Measurements from ENCODE around the gene CHRM2. TPM values are rescaled to one million over a fixed set of nuclear protein-coding genes. Genes with fewer than 3 reads are reported as not detected.

Gene CHRM2
- total RNA-seq, 2 experiments from 2014 or later: not detected

DNA sequence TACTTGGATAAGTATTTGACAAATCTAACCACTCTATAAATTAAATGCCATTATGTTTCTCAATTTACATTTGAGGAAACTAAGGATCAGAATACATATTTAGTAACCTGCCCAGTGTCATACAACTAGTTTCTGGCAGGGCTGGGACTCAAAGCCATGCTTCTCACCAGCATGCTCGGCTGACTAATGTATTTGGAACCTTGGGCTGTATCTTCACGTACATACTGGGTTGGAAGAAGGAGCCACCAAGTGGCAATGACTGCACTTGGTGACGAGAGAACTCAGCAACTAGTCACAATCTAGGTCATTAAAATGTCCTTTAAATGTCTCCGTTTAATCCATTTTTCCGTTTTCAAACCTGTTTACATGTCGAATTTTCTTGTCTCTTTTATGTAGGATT lies 42.9 kb downstream of the CHRM2 start:
- CTCF ChIA-PET: no interaction called here
- no peak overlapping the region for H3K4me3 ChIP-seq (ENCODE audit: low read length)
- H3K36me3 ChIP-seq (ENCODE audit: insufficient read depth, low read length): no peaks in the 10 kb centered on the region
- no peaks in the 10 kb centered on the region for H3K9me3 ChIP-seq (ENCODE audit: control insufficient read depth in 1 of 2, insufficient read depth in 1 of 2, low read length in 2 of 2)
- H3K9me3 Mint-ChIP-seq: peaks cover 4% of the 10 kb centered on the region
- no peak for TF ChIP-seq CTCF (IDR thresholded peaks at IDR 0.05)
- intact Hi-C loops (cut with DNase I, micrococcal nuclease): no loop called here
- no peak overlapping the region for H3K27ac Mint-ChIP-seq
- no peaks in the 10 kb centered on the region for H3K27me3 ChIP-seq (ENCODE audit: control insufficient read depth in 1 of 2, insufficient read depth in 2 of 2, low read length in 2 of 2)
- no peaks in the 10 kb centered on the region for H3K4me1 ChIP-seq (ENCODE audit: insufficient read depth, low read length)
- no peaks in the 10 kb centered on the region for H3K27me3 Mint-ChIP-seq
- H3K4me1 Mint-ChIP-seq (ENCODE audit: low read depth): no peaks in the 10 kb centered on the region
- no peak overlapping the region for H3K27ac ChIP-seq (ENCODE audit: low read depth in 1 of 2, low read length in 2 of 2)
- H3K4me3 Mint-ChIP-seq: no peak overlapping the region
- no peaks in the 10 kb centered on the region for H3K36me3 Mint-ChIP-seq (ENCODE audit: low read depth)
- DNase-seq: no peak
- no peak for ATAC-seq (ENCODE audit: poor library complexity)
- POLR2A ChIA-PET: interaction anchor here (0.7 kb wide), 1 partner anchor 14 kb away, joined by 3 read pairs; no protein-coding TSS in a partner anchor

GRCh38 chr7:136912339-136912738 lies 43.9 kb downstream of the CHRM2 start:
- ATAC-seq (ENCODE audit: poor library complexity): no peak
- no peak overlapping the region for H3K27ac ChIP-seq (ENCODE audit: low read depth in 1 of 2, low read length in 2 of 2)

GRCh38 chr7:136914016-136914415 lies 45.6 kb downstream of the CHRM2 start:
- TF ChIP-seq CTCF (IDR thresholded peaks at IDR 0.05): no peak
- Mint-ChIP-seq H3K4me3 (no peak overlapping the region), H3K9me3 (peaks cover 2% of the 10 kb centered on the region), H3K27me3 (no peaks in the 10 kb centered on the region), H3K27ac (no peak overlapping the region), H3K4me1 (ENCODE audit: low read depth) (no peaks in the 10 kb centered on the region), H3K36me3 (ENCODE audit: low read depth) (no peaks in the 10 kb centered on the region)
- Histone ChIP-seq H3K36me3 (ENCODE audit: insufficient read depth, low read length) (no peaks in the 10 kb centered on the region), H3K27ac (ENCODE audit: low read depth in 1 of 2, low read length in 2 of 2) (no peak overlapping the region), H3K9me3 (ENCODE audit: control insufficient read depth in 1 of 2, insufficient read depth in 1 of 2, low read length in 2 of 2) (no peaks in the 10 kb centered on the region), H3K4me1 (ENCODE audit: insufficient read depth, low read length) (no peaks in the 10 kb centered on the region), H3K27me3 (ENCODE audit: control insufficient read depth in 1 of 2, insufficient read depth in 2 of 2, low read length in 2 of 2) (no peaks in the 10 kb centered on the region), H3K4me3 (ENCODE audit: low read length) (no peak overlapping the region)
- DNase-seq (no peak), ATAC-seq (ENCODE audit: poor library complexity) (no peak)
- intact Hi-C loops (cut with DNase I, micrococcal nuclease): no loop called here
- ChIA-PET CTCF (no interaction called here), POLR2A (no interaction called here)

More at GRCh38 chr7:136912339-136912738, 43.9 kb downstream of the CHRM2 start:
- H3K27me3 ChIP-seq (ENCODE audit: control insufficient read depth in 1 of 2, insufficient read depth in 2 of 2, low read length in 2 of 2): no peaks in the 10 kb centered on the region
- H3K9me3 ChIP-seq (ENCODE audit: control insufficient read depth in 1 of 2, insufficient read depth in 1 of 2, low read length in 2 of 2): no peaks in the 10 kb centered on the region
- TF ChIP-seq CTCF (IDR thresholded peaks at IDR 0.05): no peak
- H3K4me3 ChIP-seq (ENCODE audit: low read length): no peak overlapping the region
- POLR2A ChIA-PET: no interaction called here
- no peak for DNase-seq
- Mint-ChIP-seq H3K4me3 (no peak overlapping the region), H3K27ac (no peak overlapping the region), H3K9me3 (peaks cover 6% of the 10 kb centered on the region), H3K27me3 (no peaks in the 10 kb centered on the region), H3K4me1 (ENCODE audit: low read depth) (no peaks in the 10 kb centered on the region), H3K36me3 (ENCODE audit: low read depth) (no peaks in the 10 kb centered on the region)
- intact Hi-C loops (cut with DNase I, micrococcal nuclease): no loop called here
- H3K4me1 ChIP-seq (ENCODE audit: insufficient read depth, low read length): no peaks in the 10 kb centered on the region
- CTCF ChIA-PET: no interaction called here
- no peaks in the 10 kb centered on the region for H3K36me3 ChIP-seq (ENCODE audit: insufficient read depth, low read length)
